Measurements from ENCODE around the gene ZBTB47.

ZBTB47 gene

DNA sequence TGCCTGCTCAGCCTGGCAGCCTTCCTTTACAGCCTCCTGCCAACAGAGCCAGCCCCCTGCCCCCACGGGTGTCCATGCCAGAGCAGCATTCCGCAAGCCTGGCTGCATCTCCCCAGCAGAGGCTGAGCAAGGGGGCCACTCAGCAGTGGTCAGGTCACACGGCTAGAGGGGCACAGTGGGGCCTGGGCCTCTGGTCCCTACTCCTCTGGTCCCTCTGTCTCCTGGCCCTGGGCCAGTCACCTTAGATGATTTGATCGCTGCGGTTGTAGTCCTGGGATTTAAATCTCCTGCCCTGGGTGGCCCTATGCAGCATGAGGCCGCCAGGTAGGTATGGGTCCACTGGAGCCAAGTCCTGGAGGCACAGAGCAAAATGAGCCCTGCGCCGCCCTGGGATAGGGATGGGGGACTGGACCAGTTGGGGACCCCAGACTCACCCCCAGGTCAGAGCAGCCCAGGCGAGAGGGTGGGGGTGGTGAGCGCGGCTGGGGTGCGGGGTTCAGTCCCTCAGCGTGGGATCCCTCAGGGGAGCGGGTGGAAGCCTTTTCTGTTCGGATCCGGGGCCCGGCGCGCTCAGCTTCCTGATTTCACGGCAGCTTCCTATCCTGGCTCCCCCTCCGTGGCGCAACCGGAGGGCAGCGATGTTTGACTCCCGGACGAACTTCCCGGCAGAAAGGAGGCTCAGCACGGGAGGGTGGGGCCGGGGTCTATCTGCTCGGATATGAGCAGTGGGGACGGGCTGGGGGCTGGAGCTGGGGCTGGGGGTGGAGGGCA, at the start of gene ZBTB47:
Gene ZBTB47 (plus strand): TSS at position 138 of the 771 bp plus-strand sequence. CDS start 4,659 bp downstream, outside the sequence.
- peak; percentile 50 for DNase-seq (ENCODE audit: low spot score)

- DNase-seq (ENCODE audit: low spot score): peak; percentile 54
Measured at GRCh38 chr3:42605546-42606173, 47.8 kb upstream of the ZBTB47 start.

DNA sequence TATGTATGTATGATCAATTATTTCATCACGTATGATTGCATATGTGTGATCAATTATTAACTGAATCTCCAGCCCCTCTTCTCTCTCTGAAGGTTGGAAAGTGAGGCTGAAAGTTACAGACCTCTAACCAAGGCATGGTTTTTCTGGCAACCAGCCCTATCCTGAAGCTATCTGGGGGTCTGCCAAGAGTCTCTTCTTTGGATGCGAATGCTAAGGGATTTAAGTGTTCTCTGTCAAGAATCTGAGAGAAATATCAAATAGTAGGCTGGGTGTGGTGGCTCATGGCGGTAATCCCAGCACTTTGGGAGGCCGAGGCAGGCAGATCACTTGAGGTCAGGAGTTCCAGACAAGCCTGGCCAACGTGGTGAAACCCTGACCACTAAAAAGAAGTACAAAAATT, 44.9 kb upstream of the ZBTB47 start:
- DNase-seq (ENCODE audit: low spot score): no peak

DNA sequence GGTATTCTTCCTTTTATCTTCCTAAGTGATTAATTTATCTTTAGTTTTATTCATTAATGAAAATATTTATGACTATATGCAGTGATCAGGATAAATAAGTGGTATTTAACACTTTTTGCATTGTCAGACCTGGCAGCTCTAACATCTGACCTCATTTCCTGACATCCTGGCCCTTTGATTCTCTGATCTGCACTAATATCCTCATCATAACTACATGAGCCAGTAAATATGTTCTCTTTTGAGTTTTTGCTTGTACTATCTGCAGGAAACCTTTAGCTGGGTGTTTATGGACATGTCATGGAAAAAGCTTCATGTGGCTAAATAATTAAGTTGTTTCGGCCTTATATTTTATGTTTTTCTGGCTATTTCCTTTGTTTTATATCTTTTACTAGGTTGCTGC, 42.5 kb upstream of the ZBTB47 start:
- no peak for DNase-seq (ENCODE audit: low spot score)

GRCh38 chr3:42612217-42612616, 41.3 kb upstream of the ZBTB47 start:
- no peak for DNase-seq (ENCODE audit: low spot score)

- no peak for DNase-seq (ENCODE audit: low spot score)
Measured at GRCh38 chr3:42612928-42613327, 40.6 kb upstream of the ZBTB47 start.

DNA sequence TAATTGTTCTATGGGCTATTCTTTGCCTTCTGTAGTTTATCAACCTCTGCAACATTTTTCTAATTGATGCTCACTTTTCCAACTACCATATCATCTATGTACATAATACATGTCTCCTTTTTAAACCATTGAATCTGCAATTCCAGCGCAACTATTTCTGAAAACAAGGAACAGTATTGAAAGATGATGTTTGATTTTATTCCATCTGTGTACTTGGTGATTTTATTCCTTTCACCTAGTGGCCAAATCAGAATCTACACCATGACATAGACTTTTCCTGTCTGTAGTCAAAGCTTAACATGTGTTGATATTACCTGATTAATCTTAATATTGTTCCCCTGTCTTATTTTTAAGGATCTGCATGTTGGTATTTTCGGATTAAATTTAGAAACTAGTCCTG, 40.0 kb upstream of the ZBTB47 start:
- DNase-seq (ENCODE audit: low spot score): no peak

GRCh38 chr3:42631620-42632019, 21.9 kb upstream of the ZBTB47 start:
- no peak for DNase-seq (ENCODE audit: low spot score)

GRCh38 chr3:42632146-42632545, 21.4 kb upstream of the ZBTB47 start:
- no peak for DNase-seq (ENCODE audit: low spot score)

GRCh38 chr3:42633544-42633943, 20.0 kb upstream of the ZBTB47 start:
- DNase-seq (ENCODE audit: low spot score): no peak

- no peak for DNase-seq (ENCODE audit: low spot score)
Measured at GRCh38 chr3:42635111-42635510, 18.4 kb upstream of the ZBTB47 start.

- DNase-seq (ENCODE audit: low spot score): no peak
Measured at GRCh38 chr3:42637001-42637400, 16.5 kb upstream of the ZBTB47 start.

- no peak for DNase-seq (ENCODE audit: low spot score)
Measured at GRCh38 chr3:42638339-42638842, 15.1 kb upstream of the ZBTB47 start.

DNA sequence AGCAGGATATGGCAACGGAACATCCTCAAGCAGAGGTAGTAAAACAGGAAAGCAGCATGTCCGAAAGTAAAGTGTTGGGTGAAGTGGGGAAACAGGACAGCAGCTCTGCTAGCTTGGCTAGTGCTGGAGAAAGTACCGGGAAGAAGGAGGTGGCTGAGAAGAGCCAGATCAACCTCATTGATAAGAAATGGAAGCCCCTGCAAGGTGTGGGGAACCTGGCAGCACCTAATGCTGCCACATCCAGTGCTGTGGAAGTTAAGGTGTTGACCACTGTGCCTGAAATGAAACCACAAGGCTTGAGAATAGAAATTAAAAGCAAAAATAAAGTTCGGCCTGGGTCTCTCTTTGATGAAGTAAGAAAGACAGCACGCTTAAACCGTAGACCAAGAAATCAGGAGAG, 14.3 kb upstream of the ZBTB47 start:
- no peak for DNase-seq (ENCODE audit: low spot score)

GRCh38 chr3:42640129-42640528, 13.4 kb upstream of the ZBTB47 start:
- no peak for DNase-seq (ENCODE audit: low spot score)

DNA sequence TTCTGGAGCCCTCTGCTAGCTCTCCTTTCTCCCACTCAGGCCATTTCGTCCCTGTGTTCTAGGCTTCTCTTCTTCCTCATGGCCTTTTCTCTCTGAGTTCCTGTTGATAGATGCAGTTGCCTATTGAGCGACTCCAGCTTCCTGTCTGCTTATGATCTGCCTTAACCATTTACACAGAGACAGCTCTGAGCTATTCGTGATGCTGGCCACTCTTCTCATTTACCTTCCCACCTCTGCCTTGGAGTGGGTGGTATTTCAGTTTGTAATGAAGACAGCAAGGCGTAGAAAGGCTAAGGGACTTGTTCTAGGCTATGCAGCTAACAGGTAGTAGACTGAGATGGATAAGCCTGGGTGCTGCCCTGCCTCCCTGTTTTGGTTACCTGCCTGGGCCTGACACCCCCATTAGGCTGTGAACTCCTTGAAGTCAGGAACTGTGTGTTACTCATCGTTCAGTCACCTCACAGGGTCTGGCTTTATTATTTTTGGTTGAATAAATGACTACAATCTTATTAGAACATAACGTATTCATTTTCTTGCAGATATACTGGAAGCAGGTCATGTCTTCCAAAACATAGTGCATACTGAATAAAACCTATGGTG, 12.6 kb upstream of the ZBTB47 start:
- DNase-seq (ENCODE audit: low spot score): no peak

GRCh38 chr3:42647821-42648459, 5.6 kb upstream of the ZBTB47 start:
- no peak for DNase-seq (ENCODE audit: low spot score)

GRCh38 chr3:42649006-42649405, 4.5 kb upstream of the ZBTB47 start:
- no peak for DNase-seq (ENCODE audit: low spot score)

GRCh38 chr3:42649783-42650182, 3.7 kb upstream of the ZBTB47 start:
- no peak for DNase-seq (ENCODE audit: low spot score)

DNA sequence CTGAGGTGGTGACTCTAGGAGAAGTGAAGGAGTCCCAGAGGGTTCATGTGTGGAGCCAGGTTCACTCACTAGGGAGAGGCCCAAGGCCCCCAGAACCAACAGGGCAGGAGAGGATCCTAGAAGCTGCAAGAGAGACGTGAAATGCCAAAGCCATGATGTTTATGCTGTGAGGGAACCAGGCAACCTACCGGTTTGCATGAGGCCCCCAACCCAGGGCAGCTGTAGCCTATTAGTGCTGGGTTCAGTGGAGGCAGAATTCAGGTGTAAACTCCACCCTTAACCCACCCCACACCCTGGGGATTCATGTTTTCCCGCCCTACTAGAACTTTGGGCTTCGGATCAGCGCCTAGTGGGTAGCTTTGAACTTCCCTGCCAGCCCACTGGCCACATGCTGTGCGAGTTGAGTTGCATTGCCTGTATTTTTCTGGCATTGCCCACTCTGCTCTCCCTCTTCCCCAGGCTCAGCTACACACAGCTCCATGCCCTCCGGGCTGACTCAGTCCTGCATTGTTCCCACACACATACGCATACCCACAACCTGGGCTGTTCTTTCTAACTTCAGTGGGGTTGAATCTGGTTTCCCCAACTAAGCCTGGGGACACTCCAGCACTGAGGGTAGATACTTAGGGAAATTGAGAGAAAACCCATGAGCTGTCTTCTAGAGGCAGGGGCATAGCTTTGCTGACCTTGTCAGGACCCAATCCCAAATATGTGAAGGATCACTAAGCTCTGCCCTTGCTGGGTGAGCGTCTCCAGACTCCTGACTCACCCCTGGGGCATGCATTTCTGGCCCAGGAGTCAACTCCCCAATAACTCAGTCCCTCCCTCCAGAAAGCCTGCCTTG, 2.0 kb upstream of the ZBTB47 start:
- DNase-seq (ENCODE audit: low spot score): peak; percentile 21

- DNase-seq (ENCODE audit: low spot score): peak; percentile 32
Measured at GRCh38 chr3:42652251-42652610, 1.3 kb upstream of the ZBTB47 start.
